AG04449 (cell line): ENCODE data around the gene SDK1.
A peak's percentile ranks its signal among the peaks of the same experiment; 100 is the strongest.

Source experiments
- CTCF ChIA-PET: fragments of 350-600 bp; formaldehyde crosslinking; extraction: SDS; loops from one replicate; lab custom pipeline; 2021; ENCODE audit warnings: antibody characterized with exemption; lab: Yijun Ruan, JAX
- POLR2A ChIA-PET: fragments of 400-600, 350-600 bp; formaldehyde crosslinking; extraction: SDS; loops from one replicate; lab custom pipeline; 2020; ENCODE audit warnings: antibody characterized with exemption, inconsistent platforms; lab: Yijun Ruan, JAX
- DNase-seq: peaks from one replicate; pipeline ENCODE4 v3.0.0-alpha.2; 2010; ENCODE audit warnings: low read depth, low spot score
- H3K4me3 ChIP-seq: 2 replicates; pipeline ENCODE4 v1.5.1; 2011; ENCODE audit warnings: low read depth, mild to moderate bottlenecking, control low read depth, low read length
- TF ChIP-seq, protein P1 (sequence below): IDR thresholded peaks from one replicate; pipeline ENCODE4 v1.5.1; 2011; ENCODE audit warnings: mild to moderate bottlenecking, moderate library complexity, low read length, control low read depth, inconsistent platforms; ENCODE audit not compliant: insufficient read depth; ENCODE audit errors: missing control alignments

SDK1 gene

GRCh38 chr7:3893151-3893788, 592.2 kb downstream of the SDK1 start:
- ChIA-PET CTCF (no interaction called here), POLR2A (no interaction called here)
- no peak overlapping the region for H3K4me3 ChIP-seq
- no peak for DNase-seq
- TF ChIP-seq, protein P1, sequence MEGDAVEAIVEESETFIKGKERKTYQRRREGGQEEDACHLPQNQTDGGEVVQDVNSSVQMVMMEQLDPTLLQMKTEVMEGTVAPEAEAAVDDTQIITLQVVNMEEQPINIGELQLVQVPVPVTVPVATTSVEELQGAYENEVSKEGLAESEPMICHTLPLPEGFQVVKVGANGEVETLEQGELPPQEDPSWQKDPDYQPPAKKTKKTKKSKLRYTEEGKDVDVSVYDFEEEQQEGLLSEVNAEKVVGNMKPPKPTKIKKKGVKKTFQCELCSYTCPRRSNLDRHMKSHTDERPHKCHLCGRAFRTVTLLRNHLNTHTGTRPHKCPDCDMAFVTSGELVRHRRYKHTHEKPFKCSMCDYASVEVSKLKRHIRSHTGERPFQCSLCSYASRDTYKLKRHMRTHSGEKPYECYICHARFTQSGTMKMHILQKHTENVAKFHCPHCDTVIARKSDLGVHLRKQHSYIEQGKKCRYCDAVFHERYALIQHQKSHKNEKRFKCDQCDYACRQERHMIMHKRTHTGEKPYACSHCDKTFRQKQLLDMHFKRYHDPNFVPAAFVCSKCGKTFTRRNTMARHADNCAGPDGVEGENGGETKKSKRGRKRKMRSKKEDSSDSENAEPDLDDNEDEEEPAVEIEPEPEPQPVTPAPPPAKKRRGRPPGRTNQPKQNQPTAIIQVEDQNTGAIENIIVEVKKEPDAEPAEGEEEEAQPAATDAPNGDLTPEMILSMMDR: no peak

DNA sequence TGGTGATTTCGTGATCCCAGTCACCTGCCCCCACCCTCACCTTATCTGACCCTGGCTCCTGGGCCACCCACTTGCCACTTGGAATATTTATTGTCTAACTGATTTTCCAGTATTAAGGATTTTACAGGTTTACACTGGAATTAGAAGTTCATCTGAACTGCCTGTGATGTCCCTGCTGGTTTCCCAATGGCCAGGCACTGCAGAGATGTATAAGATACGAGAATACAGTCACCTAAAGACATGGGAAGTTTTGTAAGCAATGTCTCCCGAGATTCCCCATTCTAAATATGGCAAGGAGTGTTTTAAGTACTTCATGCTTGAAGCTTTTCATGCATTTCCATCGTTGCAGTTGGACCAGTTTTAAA, 592.7 kb downstream of the SDK1 start:
- TF ChIP-seq, protein P1: no peak
- no peak for DNase-seq
- ChIA-PET CTCF (no interaction called here), POLR2A (no interaction called here)
- no peak overlapping the region for H3K4me3 ChIP-seq

DNA sequence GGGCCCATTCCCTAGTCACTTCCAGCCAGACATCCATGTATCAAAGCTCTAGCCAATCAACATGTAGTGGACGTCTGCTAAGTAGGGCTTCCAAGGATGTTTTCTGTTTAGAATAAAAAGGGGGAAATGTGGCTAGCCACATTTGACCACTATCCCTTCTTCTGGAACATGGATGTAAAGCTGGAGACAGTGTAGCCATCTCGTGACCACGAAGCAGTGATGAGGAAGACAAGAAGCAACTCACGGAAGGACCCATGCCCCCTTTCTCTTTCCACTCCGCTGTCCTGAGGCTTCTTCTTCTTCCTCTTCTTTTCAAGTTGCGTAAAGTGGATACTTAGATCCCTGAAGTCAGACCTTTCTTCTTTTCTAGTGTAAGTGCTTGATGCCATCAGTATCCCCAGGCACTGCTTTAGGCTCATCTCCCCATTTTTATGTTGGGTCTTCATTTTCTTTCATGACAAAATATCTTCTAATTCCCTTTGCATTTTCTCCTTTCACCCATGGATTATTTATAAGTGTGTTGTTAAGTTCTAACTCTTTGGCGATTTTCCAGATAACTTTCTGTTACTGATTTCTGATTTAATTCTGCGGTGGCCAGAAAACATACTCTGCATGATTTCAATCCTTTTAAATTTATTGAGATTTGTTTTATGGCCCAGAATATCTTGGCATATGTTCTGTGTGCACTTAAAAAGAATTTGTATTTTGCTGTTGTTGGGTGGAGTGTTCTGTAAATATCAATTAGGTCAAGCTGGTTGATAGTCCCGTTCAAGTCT, 594.5 kb downstream of the SDK1 start:
- DNase-seq: no peak
- ChIA-PET POLR2A (no interaction called here), CTCF (interaction anchor here (1.4 kb wide), 2 partner anchors 11 to 1031 kb away, joined by 3 to 4 read pairs; no protein-coding TSS in a partner anchor)
- no peak overlapping the region for H3K4me3 ChIP-seq
- TF ChIP-seq, protein P1: no peak

GRCh38 chr7:3896169-3896765, 595.2 kb downstream of the SDK1 start:
- CTCF ChIA-PET: interaction anchor here (1.4 kb wide), 2 partner anchors 11 to 1032 kb away, joined by 3 to 4 read pairs; no protein-coding TSS in a partner anchor

GRCh38 chr7:3897430-3898372, 596.6 kb downstream of the SDK1 start:
- ChIA-PET POLR2A (no interaction called here), CTCF (interaction anchor here (1.4 to 1.9 kb wide), 2 partner anchors 10 to 1032 kb away, joined by 3 to 9 read pairs; no protein-coding TSS in a partner anchor)
- DNase-seq: no peak
- TF ChIP-seq, protein P1: peak; percentile 50
- no peak overlapping the region for H3K4me3 ChIP-seq

More at GRCh38 chr7:3896169-3896765, 595.2 kb downstream of the SDK1 start:
- POLR2A ChIA-PET: no interaction called here
- TF ChIP-seq, protein P1: no peak
- H3K4me3 ChIP-seq: no peak overlapping the region
- DNase-seq: no peak
